ENCODE results near the gene ACTN1. TPM values are rescaled to one million over a fixed set of nuclear protein-coding genes. Genes with fewer than 3 reads are reported as not detected.

The ACTN1 gene
- total and polyA plus RNA-seq, 10 of the 15 experiments (the other 5 are each of a cell fraction or from before 2014, with no cell fraction given): 0.14 to 39.4 (median 2.6) TPM

DNA sequence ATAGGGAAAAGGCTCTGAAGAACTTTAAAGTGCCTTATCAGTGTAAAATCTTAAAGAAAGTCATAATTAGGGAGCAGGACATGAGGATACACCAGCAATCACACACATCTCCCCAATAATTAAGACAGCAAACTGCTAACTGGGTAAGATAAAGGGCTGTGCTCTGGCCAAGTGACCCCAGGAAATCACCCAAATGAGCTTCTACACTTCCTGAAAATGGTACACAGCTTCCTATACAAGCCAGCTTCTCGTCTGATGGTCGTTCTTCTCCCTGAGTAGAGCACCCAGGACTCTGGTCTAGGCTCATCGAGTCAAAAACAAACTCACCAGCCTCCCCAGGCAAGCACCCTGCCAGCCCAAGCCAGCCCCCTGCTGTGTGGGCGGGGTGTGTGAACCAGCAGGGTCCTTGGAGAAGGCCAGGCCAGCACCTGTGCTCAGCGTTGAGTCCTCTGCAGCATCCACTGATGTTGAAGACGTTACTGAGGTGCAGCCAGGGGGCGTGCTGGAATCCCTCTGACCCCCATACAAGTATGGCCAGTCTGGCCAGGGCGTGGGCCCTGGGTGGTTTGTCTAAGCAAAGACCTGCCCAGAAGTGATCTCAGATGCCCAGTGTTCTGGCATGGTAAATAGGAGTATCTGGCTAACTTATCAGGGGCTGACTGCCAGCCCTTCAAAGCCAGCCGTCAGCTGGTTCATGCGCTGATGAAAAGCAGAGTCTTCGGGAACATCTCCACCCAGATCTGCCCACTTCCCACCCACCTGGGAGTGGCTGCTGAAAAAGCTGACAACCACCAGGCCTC, 41.4 kb downstream of the ACTN1 start:
- Histone ChIP-seq H4K20me1 (ENCODE audit: control insufficient read depth, insufficient read depth) (no peaks in the 10 kb centered on the region; the same call in 1 of the 2 replicates), H3K9ac (ENCODE audit: control insufficient read depth, insufficient read depth, low read length) (no peak overlapping the region), H3K9me3 (replicated peaks; ENCODE audit: control insufficient read depth, insufficient read depth, low read length) (no peaks in the 10 kb centered on the region), H3K36me3 (ENCODE audit: control insufficient read depth in 2 of 2, insufficient read depth in 2 of 2, low read length in 1 of 2) (no peaks in the 10 kb centered on the region), H2AFZ (ENCODE audit: control insufficient read depth, low read depth, low read length) (no peak overlapping the region), H3K4me2 (ENCODE audit: control insufficient read depth, insufficient read depth) (no peak overlapping the region), H3K27ac (ENCODE audit: control insufficient read depth, insufficient read depth) (no peak overlapping the region), H3K79me2 (ENCODE audit: control insufficient read depth, insufficient read depth, low read length) (no peaks in the 10 kb centered on the region), H3K4me3 (no peak overlapping the region), H3K27me3 (replicated peaks in 1 of 2; ENCODE audit: control insufficient read depth in 2 of 2, insufficient read depth in 2 of 2, low read length in 1 of 2) (no peaks in the 10 kb centered on the region), H3K4me1 (ENCODE audit: control insufficient read depth, insufficient read depth, low read length) (no peaks in the 10 kb centered on the region)
- no peak for FAIRE-seq
- DNase-seq (ENCODE audit: low read depth, low spot score): no peak
- intact Hi-C loops (cut with micrococcal nuclease; ENCODE audit: unreplicated experiment) (no loop called here), in situ Hi-C loops (cut with MboI) (no loop called here)
- BruUV-seq (replicated peaks): no TSS peak
- CTCF ChIA-PET: no interaction called here
- SMC1A ChIA-PET (ENCODE audit: uncharacterized antibody, unreplicated experiment): no interaction called here
- ATAC-seq: peak; percentile 37
- 46% methylated on average over 11 of the region's 11 CpGs for WGBS (ENCODE audit: insufficient coverage, insufficient replicate concordance, low lambda C conversion rate, missing lambda C conversion rate)
- RAD21 ChIA-PET (ENCODE audit: unreplicated experiment): no interaction called here
- POLR2A ChIA-PET: no interaction called here
- TF ChIP-seq ASH2L (IDR thresholded peaks at IDR 0.05; ENCODE audit: borderline replicate concordance, low read depth): no peak
- TF ChIP-seq, protein P1, sequence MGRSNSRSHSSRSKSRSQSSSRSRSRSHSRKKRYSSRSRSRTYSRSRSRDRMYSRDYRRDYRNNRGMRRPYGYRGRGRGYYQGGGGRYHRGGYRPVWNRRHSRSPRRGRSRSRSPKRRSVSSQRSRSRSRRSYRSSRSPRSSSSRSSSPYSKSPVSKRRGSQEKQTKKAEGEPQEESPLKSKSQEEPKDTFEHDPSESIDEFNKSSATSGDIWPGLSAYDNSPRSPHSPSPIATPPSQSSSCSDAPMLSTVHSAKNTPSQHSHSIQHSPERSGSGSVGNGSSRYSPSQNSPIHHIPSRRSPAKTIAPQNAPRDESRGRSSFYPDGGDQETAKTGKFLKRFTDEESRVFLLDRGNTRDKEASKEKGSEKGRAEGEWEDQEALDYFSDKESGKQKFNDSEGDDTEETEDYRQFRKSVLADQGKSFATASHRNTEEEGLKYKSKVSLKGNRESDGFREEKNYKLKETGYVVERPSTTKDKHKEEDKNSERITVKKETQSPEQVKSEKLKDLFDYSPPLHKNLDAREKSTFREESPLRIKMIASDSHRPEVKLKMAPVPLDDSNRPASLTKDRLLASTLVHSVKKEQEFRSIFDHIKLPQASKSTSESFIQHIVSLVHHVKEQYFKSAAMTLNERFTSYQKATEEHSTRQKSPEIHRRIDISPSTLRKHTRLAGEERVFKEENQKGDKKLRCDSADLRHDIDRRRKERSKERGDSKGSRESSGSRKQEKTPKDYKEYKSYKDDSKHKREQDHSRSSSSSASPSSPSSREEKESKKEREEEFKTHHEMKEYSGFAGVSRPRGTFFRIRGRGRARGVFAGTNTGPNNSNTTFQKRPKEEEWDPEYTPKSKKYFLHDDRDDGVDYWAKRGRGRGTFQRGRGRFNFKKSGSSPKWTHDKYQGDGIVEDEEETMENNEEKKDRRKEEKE (IDR thresholded peaks at IDR 0.05): no peak
- no peak for TF ChIP-seq TAF1 (IDR thresholded peaks at IDR 0.05; ENCODE audit: borderline replicate concordance, low read depth, low read length)
- TF ChIP-seq TARDBP (IDR thresholded peaks at IDR 0.05; ENCODE audit: borderline replicate concordance): no peak
- no peak for TF ChIP-seq BACH1 (IDR thresholded peaks at IDR 0.05; ENCODE audit: borderline replicate concordance)
- no peak for TF ChIP-seq HCFC1 (IDR thresholded peaks at IDR 0.05; ENCODE audit: low read length)
- TF ChIP-seq ZNF384 (IDR thresholded peaks at IDR 0.05; ENCODE audit: borderline replicate concordance, low read depth, low read length): no peak
- TF ChIP-seq, protein P2, sequence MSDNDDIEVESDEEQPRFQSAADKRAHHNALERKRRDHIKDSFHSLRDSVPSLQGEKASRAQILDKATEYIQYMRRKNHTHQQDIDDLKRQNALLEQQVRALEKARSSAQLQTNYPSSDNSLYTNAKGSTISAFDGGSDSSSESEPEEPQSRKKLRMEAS (IDR thresholded peaks at IDR 0.05; ENCODE audit: low read depth, low read length): no peak
- TF ChIP-seq PAX8 (IDR thresholded peaks at IDR 0.05): no peak
- TF ChIP-seq MYB (IDR thresholded peaks at IDR 0.05; ENCODE audit: borderline replicate concordance, low read depth, low read length): no peak
- no peak for TF ChIP-seq EED (IDR thresholded peaks at IDR 0.05; ENCODE audit: low read depth)
- TF ChIP-seq, protein P3, sequence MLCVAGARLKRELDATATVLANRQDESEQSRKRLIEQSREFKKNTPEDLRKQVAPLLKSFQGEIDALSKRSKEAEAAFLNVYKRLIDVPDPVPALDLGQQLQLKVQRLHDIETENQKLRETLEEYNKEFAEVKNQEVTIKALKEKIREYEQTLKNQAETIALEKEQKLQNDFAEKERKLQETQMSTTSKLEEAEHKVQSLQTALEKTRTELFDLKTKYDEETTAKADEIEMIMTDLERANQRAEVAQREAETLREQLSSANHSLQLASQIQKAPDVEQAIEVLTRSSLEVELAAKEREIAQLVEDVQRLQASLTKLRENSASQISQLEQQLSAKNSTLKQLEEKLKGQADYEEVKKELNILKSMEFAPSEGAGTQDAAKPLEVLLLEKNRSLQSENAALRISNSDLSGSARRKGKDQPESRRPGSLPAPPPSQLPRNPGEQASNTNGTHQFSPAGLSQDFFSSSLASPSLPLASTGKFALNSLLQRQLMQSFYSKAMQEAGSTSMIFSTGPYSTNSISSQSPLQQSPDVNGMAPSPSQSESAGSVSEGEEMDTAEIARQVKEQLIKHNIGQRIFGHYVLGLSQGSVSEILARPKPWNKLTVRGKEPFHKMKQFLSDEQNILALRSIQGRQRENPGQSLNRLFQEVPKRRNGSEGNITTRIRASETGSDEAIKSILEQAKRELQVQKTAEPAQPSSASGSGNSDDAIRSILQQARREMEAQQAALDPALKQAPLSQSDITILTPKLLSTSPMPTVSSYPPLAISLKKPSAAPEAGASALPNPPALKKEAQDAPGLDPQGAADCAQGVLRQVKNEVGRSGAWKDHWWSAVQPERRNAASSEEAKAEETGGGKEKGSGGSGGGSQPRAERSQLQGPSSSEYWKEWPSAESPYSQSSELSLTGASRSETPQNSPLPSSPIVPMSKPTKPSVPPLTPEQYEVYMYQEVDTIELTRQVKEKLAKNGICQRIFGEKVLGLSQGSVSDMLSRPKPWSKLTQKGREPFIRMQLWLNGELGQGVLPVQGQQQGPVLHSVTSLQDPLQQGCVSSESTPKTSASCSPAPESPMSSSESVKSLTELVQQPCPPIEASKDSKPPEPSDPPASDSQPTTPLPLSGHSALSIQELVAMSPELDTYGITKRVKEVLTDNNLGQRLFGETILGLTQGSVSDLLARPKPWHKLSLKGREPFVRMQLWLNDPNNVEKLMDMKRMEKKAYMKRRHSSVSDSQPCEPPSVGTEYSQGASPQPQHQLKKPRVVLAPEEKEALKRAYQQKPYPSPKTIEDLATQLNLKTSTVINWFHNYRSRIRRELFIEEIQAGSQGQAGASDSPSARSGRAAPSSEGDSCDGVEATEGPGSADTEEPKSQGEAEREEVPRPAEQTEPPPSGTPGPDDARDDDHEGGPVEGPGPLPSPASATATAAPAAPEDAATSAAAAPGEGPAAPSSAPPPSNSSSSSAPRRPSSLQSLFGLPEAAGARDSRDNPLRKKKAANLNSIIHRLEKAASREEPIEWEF (IDR thresholded peaks at IDR 0.05; ENCODE audit: insufficient replicate concordance, low read depth, low read length): no peak
- TF ChIP-seq BCL11A (IDR thresholded peaks at IDR 0.05; ENCODE audit: low read depth, low read length): no peak
- TF ChIP-seq CHD1 (IDR thresholded peaks at IDR 0.05; ENCODE audit: low read depth, low read length): no peak
- TF ChIP-seq ATF7 (IDR thresholded peaks at IDR 0.05; ENCODE audit: low read depth): no peak
- no peak for TF ChIP-seq TBL1XR1 (IDR thresholded peaks at IDR 0.05; ENCODE audit: low read depth, low read length)

Measured in GM12878 (cell line).